CD4-positive, alpha-beta T cell treated with Interleukin-15 for 1 hour (primary cell): ENCODE data around the gene DOCK1.
"Not testable (repeated sequence)": the region's sequence is repeated elsewhere in the genome, so short reads cannot be mapped to it uniquely, and the experiment has no call there.

ENCODE experiments used
- DNase-seq: peaks from one replicate; pipeline ENCODE4 v3.0.0-alpha.2; 2020

DOCK1 gene

GRCh38 chr10:127299192-127299591 is 394.0 kb downstream of the DOCK1 start:
- DNase-seq, result not testable (repeated sequence)

GRCh38 chr10:127299956-127300689 is 394.9 kb downstream of the DOCK1 start:
- no peak for DNase-seq

- no peak for DNase-seq
These were observed 395.7 kb downstream of the DOCK1 start for GRCh38 chr10:127300868-127301321.

- DNase-seq, result no peak
These were observed 397.1 kb downstream of the DOCK1 start for GRCh38 chr10:127302343-127302742.

- no peak for DNase-seq
These were observed 397.9 kb downstream of the DOCK1 start for GRCh38 chr10:127303105-127303504.

GRCh38 chr10:127303746-127304145 is 398.5 kb downstream of the DOCK1 start:
- no peak for DNase-seq

- DNase-seq, result no peak
These were observed 401.3 kb downstream of the DOCK1 start for GRCh38 chr10:127306479-127306878.

GRCh38 chr10:127307338-127307737 is 402.1 kb downstream of the DOCK1 start:
- no peak for DNase-seq

GRCh38 chr10:127308031-127308430 is 402.8 kb downstream of the DOCK1 start:
- DNase-seq, result no peak

- DNase-seq, result not testable (repeated sequence)
These were observed 404.4 kb downstream of the DOCK1 start for GRCh38 chr10:127309619-127310018.

GRCh38 chr10:127310430-127310829 is 405.2 kb downstream of the DOCK1 start:
- DNase-seq, result no peak

- no peak for DNase-seq
These were observed 405.7 kb downstream of the DOCK1 start for GRCh38 chr10:127310923-127311322.

GRCh38 chr10:127313996-127314700 is 408.9 kb downstream of the DOCK1 start:
- DNase-seq, result no peak

- DNase-seq, result no peak
These were observed 409.6 kb downstream of the DOCK1 start for GRCh38 chr10:127314797-127315196.

GRCh38 chr10:127315888-127316287 is 410.7 kb downstream of the DOCK1 start:
- DNase-seq, result no peak

- no peak for DNase-seq
These were observed 413.2 kb downstream of the DOCK1 start for GRCh38 chr10:127318396-127318795.

GRCh38 chr10:127319271-127319670 is 414.0 kb downstream of the DOCK1 start:
- DNase-seq, result no peak

- no peak for DNase-seq
These were observed 414.5 kb downstream of the DOCK1 start for GRCh38 chr10:127319691-127320090.

GRCh38 chr10:127320176-127320575 is 414.9 kb downstream of the DOCK1 start:
- no peak for DNase-seq

- no peak for DNase-seq
These were observed 417.1 kb downstream of the DOCK1 start for GRCh38 chr10:127322286-127322685.

- no peak for DNase-seq
These were observed 420.3 kb downstream of the DOCK1 start for GRCh38 chr10:127325506-127325905.

GRCh38 chr10:127326883-127327282 is 421.7 kb downstream of the DOCK1 start:
- DNase-seq, result no peak

GRCh38 chr10:127331696-127332095 is 426.5 kb downstream of the DOCK1 start:
- no peak for DNase-seq

- no peak for DNase-seq
These were observed 427.4 kb downstream of the DOCK1 start for GRCh38 chr10:127332631-127333030.
